LNCaP clone FGC (cell line): ENCODE measurements around the gene TSC22D1.
"Not testable (repeated sequence)": the region's sequence is repeated elsewhere in the genome, so short reads cannot be mapped to it uniquely, and the experiment has no call there.

Source experiments
- DNase-seq: peaks from one replicate; pipeline ENCODE4 v3.0.0-alpha.2; 2011; ENCODE audit warnings: low read depth
- H3K4me3 ChIP-seq: 2 replicates; pipeline ENCODE4 v1.5.1; 2011; ENCODE audit warnings: mild to moderate bottlenecking, low read depth, low read length, control low read depth
- CTCF ChIP-seq: IDR thresholded peaks from 2 replicates; pipeline ENCODE4 v1.5.1; 2012; ENCODE audit warnings: mild to moderate bottlenecking; ENCODE audit not compliant: control insufficient read depth, insufficient read depth; ENCODE audit errors: extremely low read depth

TSC22D1 gene

DNA sequence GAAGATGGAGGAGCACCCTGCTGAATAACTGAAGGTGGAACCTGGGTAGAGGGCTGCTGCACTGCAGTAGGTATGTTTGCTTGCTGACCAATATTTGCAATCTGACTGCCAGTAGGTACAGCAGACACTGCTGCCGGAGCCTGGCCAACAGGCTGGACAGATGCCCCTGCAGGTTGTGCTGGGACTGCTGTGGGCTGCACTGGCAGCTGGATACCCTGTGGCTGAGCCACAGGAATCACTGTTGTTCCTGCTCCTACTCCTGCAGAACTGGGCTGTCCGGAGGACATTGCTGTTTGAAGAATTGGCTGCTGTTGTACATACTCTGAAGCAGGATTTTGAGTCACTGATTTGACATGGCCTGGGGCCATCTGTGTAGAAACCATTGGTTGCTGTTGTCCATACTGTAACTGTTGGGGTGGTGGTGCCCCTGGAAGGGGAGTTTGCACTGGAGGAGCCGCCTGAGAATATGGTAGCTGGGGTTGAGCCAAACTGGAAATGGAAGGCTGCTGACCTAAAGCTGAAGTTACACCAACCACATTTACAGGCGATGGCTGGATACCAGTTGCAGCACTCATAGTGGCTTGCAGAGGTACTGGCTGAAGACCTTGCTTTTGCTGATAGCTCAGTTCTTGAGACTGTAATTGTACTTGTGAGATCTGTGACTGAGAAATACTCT is 2.2 kb downstream of the TSC22D1 start:
- DNase-seq, result no peak
- H3K4me3 ChIP-seq, result no peak overlapping the region
- TF ChIP-seq CTCF, result no peak

- H3K4me3 ChIP-seq, result no peak overlapping the region
- DNase-seq, result no peak
- TF ChIP-seq CTCF, result no peak
These were observed 3.1 kb downstream of the TSC22D1 start for GRCh38 chr13:44573071-44573470.

DNA sequence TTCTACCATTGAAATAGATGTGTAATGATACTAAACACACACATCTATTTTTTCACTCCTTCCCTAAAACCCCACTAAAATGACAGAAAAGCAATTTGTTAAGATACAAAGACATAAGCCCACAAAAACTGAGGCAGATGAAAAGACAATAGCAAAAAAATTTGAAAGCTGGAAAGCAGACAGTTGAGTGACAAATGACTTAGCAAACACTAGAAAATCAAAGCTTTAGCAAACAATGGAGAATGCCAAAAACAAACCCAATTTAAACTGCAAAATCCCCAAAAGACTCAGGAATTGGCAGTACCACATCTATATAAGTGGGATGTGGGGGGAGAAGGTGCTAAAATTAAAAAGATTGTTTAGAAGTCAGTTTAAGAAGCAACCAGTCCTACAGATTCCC is 9.5 kb downstream of the TSC22D1 start:
- no peak for TF ChIP-seq CTCF
- DNase-seq, result no peak
- H3K4me3 ChIP-seq, result no peak overlapping the region

- no peak for TF ChIP-seq CTCF
- no peak for DNase-seq
- no peak overlapping the region for H3K4me3 ChIP-seq
These were observed 10.2 kb downstream of the TSC22D1 start for GRCh38 chr13:44565881-44566280.

DNA sequence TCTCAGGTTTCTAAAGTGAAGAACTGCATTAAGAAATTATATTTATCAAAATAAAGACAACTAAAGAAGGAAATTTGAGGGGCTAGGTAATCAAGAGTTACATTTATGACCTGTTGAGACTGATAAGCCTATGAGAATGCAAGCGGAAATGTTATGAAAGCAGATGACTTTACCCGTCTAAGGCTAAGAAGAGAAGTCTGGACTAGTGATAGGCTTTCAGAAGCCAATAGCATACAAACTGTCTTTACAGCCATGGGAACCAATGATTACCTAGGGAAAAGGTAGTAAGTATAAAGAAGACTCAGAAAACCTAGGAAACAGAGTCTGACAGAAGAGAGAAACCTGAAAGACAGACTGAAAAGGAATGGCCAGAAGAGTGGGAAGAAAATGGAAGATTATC is 11.2 kb downstream of the TSC22D1 start:
- no peak overlapping the region for H3K4me3 ChIP-seq
- no peak for TF ChIP-seq CTCF
- DNase-seq, result no peak

GRCh38 chr13:44562853-44563252 is 13.3 kb downstream of the TSC22D1 start:
- not testable (repeated sequence) for H3K4me3 ChIP-seq, DNase-seq

DNA sequence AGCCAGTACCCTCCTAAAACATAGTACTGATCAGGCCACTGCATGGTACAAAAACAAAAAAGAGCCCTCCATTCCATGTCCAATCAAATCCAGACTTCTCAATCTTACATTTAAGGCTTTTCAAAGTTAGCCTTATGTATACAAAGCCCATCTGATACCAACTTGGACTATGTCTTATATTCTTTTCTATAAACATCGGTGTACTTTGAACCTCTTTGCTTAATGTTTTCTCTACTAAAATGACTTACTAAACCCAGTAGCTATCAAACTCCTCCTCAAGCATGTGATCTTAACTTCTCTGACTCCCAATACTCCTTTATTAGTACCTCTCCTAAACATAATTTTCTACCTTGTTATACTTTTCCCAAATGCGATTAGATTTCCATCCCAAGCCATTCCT is 14.8 kb downstream of the TSC22D1 start:
- no peak for DNase-seq
- H3K4me3 ChIP-seq, result no peak overlapping the region

More for the DNA sequence above, 14.8 kb downstream of the TSC22D1 start:
- no peak for TF ChIP-seq CTCF
